Activated naive CD4-positive, alpha-beta T cell treated with Interleukin-2 at 50 U/mL for 16 hours (primary cell): ENCODE measurements around the gene CD209.
"Not testable (repeated sequence)": the region's sequence is repeated elsewhere in the genome, so short reads cannot be mapped to it uniquely, and the experiment has no call there.

Source experiments
- DNase-seq: peaks from one replicate; pipeline ENCODE4 v3.0.0-alpha.2; 2020

The CD209 gene

DNA sequence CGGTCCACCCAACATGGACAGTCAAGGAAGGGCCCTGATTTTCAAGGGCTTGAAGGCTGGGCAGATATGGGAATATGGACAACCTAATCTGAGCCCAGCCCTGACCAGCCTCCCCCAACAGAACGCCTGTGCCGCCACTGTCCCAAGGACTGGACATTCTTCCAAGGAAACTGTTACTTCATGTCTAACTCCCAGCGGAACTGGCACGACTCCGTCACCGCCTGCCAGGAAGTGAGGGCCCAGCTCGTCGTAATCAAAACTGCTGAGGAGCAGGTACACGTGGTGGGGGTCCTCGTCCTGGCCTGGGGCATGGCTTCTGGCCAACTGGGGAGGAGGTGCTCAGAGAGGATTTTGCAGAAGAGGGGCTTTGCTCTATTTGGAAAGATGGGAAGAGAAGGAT is 19.2 kb upstream of the CD209 start:
- DNase-seq, result no peak

- DNase-seq, result not testable (repeated sequence)
Measured at GRCh38 chr19:7765043-7765442, 17.7 kb upstream of the CD209 start.

GRCh38 chr19:7764157-7764556 is 16.8 kb upstream of the CD209 start:
- DNase-seq, result not testable (repeated sequence)

DNA sequence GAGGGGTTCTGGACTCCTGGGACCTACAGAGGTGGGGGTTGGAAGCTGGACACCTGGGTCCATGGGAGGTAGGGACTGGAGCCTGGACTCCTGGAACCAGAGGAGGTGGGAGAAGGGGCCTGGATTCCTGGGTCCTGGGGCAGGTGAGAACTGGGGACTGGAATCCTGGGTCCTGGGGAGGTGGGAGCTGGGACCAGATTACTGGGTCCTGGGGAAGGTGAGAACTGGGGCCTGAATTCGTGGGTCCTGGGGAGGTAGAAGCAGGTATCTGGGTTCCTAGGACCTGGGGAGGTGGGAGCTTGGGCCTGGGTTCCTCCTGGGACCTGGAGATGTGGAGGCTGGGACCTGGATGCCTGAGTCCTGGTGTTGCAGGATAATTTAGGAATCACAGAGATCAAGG is 16.4 kb upstream of the CD209 start:
- DNase-seq, result no peak

DNA sequence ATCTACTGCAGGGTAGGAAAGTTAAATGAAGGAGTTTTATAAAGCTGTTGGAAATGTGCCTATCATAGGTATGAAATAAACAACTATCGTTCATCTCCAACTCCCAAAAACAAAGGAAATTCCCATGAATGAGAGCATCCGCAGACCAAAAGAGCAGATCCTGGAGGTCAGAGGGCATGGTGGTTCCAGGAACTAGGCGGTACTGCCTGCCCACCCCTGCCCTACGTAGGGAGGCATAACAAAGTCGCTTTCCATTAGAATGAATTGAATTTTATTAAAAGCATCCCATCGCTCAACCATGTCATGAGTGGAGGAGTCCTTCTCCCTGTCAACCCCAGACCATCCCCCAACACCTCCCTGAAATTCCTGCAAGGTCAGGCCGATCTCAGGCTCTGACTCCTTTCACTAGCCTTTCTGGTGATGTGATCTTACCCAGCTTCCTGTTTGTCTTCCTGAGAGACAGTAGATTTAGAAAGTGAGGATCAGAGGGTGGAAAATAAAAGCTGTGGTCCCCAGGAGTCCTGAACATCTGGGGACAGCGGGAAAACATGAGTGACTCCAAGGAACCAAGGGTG is 15.5 kb upstream of the CD209 start, which contains the start of gene CLEC4M:
Gene CLEC4M, plus strand, starts transcription at position 525 of the 575 bp plus-strand sequence. Its CDS starts 24 bp downstream, at position 549.
- no peak for DNase-seq

GRCh38 chr19:7759156-7759555 is 11.8 kb upstream of the CD209 start:
- DNase-seq, result no peak

GRCh38 chr19:7757358-7757757 is 10.0 kb upstream of the CD209 start:
- DNase-seq, result no peak

GRCh38 chr19:7756258-7756657 is 8.9 kb upstream of the CD209 start:
- DNase-seq, result no peak

DNA sequence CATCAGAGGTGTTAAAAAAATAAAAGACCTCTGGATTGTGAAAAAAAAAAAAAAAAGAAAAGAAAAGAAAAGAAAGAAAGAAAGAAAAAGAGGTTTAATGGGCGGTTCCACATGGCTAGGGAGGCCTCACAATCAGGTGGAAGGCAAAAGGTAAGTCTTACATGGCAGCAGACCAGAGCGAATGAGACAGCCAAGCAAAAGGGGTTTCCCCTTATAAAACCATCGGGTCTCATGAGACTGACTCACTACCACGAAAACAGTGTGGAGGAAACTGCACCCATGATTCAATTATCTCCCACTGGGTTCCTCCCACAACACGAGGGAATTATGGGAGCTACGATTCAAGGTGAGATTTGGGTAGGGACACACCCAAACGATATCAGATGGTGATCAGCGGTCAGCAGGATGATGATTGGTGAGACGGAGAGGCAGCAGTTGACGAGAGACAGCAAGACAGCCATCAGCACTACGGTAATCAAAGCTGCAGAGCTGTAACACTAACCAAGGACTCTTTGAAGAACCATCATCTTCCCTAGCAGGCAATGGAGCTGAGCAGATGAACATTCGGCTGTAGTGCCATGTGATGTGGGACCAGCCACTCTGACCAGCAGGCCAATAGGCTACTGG is 3.9 kb upstream of the CD209 start:
- DNase-seq, result peak; percentile 53

GRCh38 chr19:7748756-7749155 is 1.4 kb upstream of the CD209 start:
- DNase-seq, result no peak

- no peak for DNase-seq
Measured at GRCh38 chr19:7748171-7748570, 837 bp upstream of the CD209 start.

DNA sequence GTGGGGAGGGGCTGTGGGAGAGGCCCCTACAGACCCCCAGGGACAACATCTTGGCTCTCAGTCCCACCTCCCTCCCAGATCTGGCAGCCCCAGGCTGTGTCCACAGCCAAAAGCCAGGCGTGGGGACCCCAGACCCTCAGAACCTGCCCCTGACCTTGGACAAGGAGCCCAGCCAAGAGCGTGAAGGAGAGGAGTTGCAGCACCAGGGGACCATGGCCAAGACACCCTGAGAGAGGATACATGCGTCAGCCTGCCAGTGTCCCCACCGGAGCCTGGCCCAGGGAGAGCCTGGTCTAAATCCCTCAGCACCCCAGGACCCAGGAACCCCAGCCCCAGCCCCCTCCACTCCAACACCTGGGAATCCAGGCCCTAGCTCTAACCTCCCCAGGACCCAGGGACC is 1.0 kb downstream of the CD209 start:
- not testable (repeated sequence) for DNase-seq

- DNase-seq, result no peak
Measured at GRCh38 chr19:7744871-7745650, 2.3 kb downstream of the CD209 start.

DNA sequence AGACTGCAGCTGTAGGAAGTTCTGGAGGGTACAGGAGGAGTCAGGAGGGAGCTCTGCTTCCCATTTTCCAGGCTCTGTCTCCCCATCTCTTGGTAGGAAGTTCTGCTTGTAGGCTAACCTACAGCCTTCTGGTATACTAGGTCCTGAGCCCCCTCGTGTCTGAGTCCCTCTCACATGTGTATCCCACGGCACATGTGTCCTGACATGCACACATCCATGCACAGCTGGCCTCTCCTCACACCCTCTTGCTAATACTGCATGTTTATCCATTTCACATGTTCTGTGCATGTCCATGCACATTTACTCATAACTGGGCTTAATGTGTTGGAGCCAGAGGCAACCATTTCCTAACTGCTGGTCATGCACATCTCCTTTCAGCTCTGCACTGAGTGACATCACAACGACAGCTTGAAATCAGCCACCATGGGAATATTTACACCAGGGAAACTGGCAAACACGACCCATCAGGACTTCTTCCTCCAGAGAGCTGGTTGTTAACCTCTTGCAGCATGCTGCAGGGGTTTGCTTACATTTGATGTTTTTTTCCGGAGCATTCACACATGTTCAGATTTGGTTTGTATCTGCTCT is 3.0 kb downstream of the CD209 start:
- no peak for DNase-seq

- DNase-seq, result no peak
Measured at GRCh38 chr19:7743425-7743841, 3.9 kb downstream of the CD209 start.

- DNase-seq, result no peak
Measured at GRCh38 chr19:7742991-7743390, 4.3 kb downstream of the CD209 start.

- no peak for DNase-seq
Measured at GRCh38 chr19:7742575-7742974, 4.8 kb downstream of the CD209 start.

- DNase-seq, result no peak
Measured at GRCh38 chr19:7740682-7741054, 6.7 kb downstream of the CD209 start.

DNA sequence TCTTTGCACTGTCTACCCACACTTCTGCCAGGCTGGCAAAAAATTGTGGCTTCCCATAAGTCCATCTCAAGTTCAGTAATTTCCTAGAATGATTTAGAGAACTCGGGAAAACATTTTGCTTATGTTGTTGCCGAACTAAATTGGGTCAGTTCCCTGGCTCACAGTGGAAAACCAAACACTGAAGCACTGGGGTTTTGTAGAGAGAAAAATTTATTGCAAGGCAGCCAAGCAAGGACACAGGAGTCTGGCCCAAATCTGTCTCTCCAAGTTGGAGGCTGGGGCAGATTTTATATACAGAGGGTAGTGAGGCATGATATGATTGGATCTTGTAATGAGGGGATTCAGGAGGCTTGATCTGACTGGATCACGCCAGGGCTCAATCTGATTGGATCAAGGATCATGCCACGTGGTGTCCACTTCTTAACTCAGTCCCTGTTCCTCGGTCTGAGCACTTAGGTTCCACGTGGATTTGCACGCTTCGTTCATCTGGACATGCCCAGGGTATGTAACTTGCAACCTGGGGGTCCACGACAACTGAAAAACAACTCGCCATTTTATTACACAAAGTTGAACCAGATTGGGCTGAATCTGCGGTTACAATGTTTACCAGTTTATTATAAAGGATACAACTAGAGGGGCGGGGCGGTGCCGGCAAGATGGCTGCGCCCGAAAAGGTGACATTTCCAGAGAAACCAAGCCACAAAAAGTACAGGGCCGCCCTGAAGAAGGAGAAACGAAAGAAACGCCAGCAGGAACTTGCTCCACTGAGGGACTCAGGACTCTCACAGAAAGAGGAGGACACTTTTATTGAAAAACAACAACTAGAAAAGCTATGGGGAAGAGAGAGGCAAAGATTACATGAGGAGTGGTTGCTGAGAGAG is 7.3 kb downstream of the CD209 start:
- no peak for DNase-seq

DNA sequence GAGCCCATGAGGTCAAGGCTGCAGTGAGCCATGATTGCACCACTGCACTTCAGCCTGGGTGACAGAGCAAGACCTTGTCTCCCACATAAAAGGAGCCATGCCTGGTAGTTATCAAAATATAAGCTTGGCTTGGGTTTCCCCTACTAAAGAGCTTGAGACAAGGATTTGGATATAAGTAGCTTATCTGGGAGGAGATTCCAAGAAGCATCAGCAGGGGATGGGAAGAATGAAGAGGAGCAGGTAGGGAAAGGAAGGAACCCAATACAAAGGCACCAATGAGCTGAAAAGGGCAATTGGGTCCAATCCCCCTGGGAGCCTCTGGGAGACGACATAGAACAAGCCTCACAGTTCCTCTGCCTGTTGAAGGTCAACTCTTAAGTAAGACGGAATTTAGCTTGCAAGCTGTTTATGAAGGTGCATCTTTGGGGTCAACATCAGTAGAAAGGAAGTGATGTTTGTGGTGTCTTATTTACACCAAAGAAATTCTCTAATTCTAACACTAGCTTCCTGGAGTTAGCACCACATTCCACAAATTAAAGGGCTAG is 8.1 kb downstream of the CD209 start:
- no peak for DNase-seq

DNA sequence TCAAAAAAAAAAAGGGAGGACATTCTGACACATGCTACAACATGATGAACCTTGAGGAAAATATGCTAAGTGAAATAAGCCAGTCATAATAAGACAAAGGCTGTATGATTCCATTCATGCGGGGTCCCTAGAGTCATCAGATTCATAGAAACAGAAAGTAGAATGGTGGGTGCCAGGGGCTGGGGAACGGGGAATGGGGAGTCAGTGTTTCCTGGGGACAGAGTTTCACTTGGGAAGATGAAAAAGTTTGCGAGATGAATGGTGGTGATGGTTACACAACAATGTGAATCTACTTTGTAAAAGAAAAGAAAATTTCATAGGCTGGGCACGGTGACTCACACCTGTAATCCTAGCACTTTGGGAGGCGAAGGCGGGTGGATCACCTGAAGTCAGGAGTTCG is 9.3 kb downstream of the CD209 start:
- peak; percentile 50 for DNase-seq

GRCh38 chr19:7737215-7737614 is 10.1 kb downstream of the CD209 start:
- DNase-seq, result no peak

GRCh38 chr19:7736148-7736547 is 11.2 kb downstream of the CD209 start:
- DNase-seq, result no peak
